ENCODE measurements around the gene RFLNA. TPM values are rescaled to one million over a fixed set of nuclear protein-coding genes. Genes with fewer than 3 reads are reported as not detected.

RFLNA gene
- total and polyA plus RNA-seq, 2 of the 4 experiments (the other 2 are of a cell fraction), result not detected

- Histone ChIP-seq H4K8ac (ENCODE audit: low read depth in 2 of 2, low read length in 2 of 2) (no peak overlapping the region), H3K36me3 (ENCODE audit: control insufficient read depth, insufficient read depth, low read length) (no peaks in the 10 kb centered on the region), H3K9me3 (ENCODE audit: control insufficient read depth, insufficient read depth, low read length) (no peaks in the 10 kb centered on the region), H2AK5ac (ENCODE audit: low read depth, low read length) (no peak overlapping the region), H3K9me1 (ENCODE audit: insufficient read depth, low read length) (no peaks in the 10 kb centered on the region), H3K4ac (ENCODE audit: low read depth, low read length) (no peak overlapping the region), H3K56ac (ENCODE audit: extremely low read depth, insufficient read depth, low read length) (no peak overlapping the region), H4K20me1 (ENCODE audit: insufficient read depth, low read length) (no peaks in the 10 kb centered on the region), H4K5ac (ENCODE audit: low read depth, low read length) (no peak overlapping the region), H3K27me3 (ENCODE audit: control insufficient read depth, insufficient read depth, low read length) (peaks cover 68% of the 10 kb centered on the region), H4K91ac (ENCODE audit: insufficient read depth, low read depth, low read length) (no peak overlapping the region), H2BK120ac (ENCODE audit: low read depth, low read length) (no peak overlapping the region), H2BK5ac (ENCODE audit: low read depth, low read length, poor library complexity, severe bottlenecking) (no peak overlapping the region), H3K4me1 (ENCODE audit: control insufficient read depth, insufficient read depth, low read length) (no peaks in the 10 kb centered on the region), H3K4me3 (ENCODE audit: insufficient read depth, low read depth, low read length) (no peak overlapping the region), H3K79me1 (ENCODE audit: low read depth in 1 of 2, low read length in 2 of 2) (no peaks in the 10 kb centered on the region), H2BK20ac (ENCODE audit: low read depth, low read length) (no peak overlapping the region), H3K27ac (ENCODE audit: insufficient read depth, low read length) (no peak overlapping the region), H3K23ac (ENCODE audit: low read depth, low read length) (no peak overlapping the region), H2AFZ (replicated peaks; ENCODE audit: low read length, poor library complexity) (no peak overlapping the region), H2AK9ac (replicated peaks; ENCODE audit: low read depth, low read length, poor library complexity) (no peak overlapping the region), H3K9ac (ENCODE audit: low read depth, low read length) (no peak overlapping the region), H3K18ac (ENCODE audit: low read depth, low read length) (no peak overlapping the region), H3K4me2 (ENCODE audit: low read depth, low read length) (no peak overlapping the region), H2BK15ac (ENCODE audit: low read depth, low read length) (no peak overlapping the region), H3K14ac (replicated peaks; ENCODE audit: low read depth, low read length) (no peak overlapping the region)
- BruUV-seq (replicated peaks), result no TSS peak
- TF ChIP-seq RAD21 (IDR thresholded peaks at IDR 0.05; ENCODE audit: low read length) (no peak), CTCF (conservative IDR thresholded peaks at IDR 0.05; ENCODE audit: low read depth, low read length) (no peak), CHD1 (IDR thresholded peaks at IDR 0.05; ENCODE audit: low read depth, low read length) (no peak), RFX5 (IDR thresholded peaks at IDR 0.05; ENCODE audit: low read depth, low read length) (no peak), ELK1 (IDR thresholded peaks at IDR 0.05; ENCODE audit: borderline replicate concordance, low read depth, low read length) (no peak), CEBPB (IDR thresholded peaks at IDR 0.05; ENCODE audit: low read depth, low read length) (no peak), MAZ (IDR thresholded peaks at IDR 0.05; ENCODE audit: borderline replicate concordance, low read depth, low read length) (no peak), POLR2A (IDR thresholded peaks at IDR 0.05; ENCODE audit: low read depth, low read length) (no peak), BHLHE40 (IDR thresholded peaks at IDR 0.05; ENCODE audit: low read depth, low read length) (no peak), RCOR1 (IDR thresholded peaks at IDR 0.05; ENCODE audit: insufficient replicate concordance, low read length) (no peak), MAFK (IDR thresholded peaks at IDR 0.05; ENCODE audit: low read depth, low read length) (no peak), FOS (IDR thresholded peaks at IDR 0.05; ENCODE audit: low read depth, low read length) (no peak), MXI1 (IDR thresholded peaks at IDR 0.05; ENCODE audit: borderline replicate concordance, low read depth, low read length) (no peak), NFE2L2 (IDR thresholded peaks at IDR 0.05; ENCODE audit: low read depth, low read length) (no peak), SMC3 (IDR thresholded peaks at IDR 0.05; ENCODE audit: low read depth, low read length) (no peak)
- TF ChIP-seq, protein P1, sequence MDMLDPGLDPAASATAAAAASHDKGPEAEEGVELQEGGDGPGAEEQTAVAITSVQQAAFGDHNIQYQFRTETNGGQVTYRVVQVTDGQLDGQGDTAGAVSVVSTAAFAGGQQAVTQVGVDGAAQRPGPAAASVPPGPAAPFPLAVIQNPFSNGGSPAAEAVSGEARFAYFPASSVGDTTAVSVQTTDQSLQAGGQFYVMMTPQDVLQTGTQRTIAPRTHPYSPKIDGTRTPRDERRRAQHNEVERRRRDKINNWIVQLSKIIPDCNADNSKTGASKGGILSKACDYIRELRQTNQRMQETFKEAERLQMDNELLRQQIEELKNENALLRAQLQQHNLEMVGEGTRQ (IDR thresholded peaks at IDR 0.05; ENCODE audit: low read depth, low read length), result no peak
- ChIA-PET POLR2A (ENCODE audit: unreplicated experiment) (no interaction called here), CTCF (no interaction called here)
- in situ Hi-C loops (cut with MboI; ENCODE audit: low sequenced_read_pairs), result no loop called here
- dilution Hi-C loops (cut with HindIII; ENCODE audit: low sequenced_read_pairs, unreplicated experiment), result no loop called here
- DNase-seq, result no peak
- ATAC-seq (ENCODE audit: low read depth), result no peak
- WGBS, 2 experiments (ENCODE audit: extremely low coverage in 2 of 2, insufficient read length in 1 of 2), result 77% methylated on average over 6 of the region's 10 CpGs; no CpG with 5 or more reads in 1 of the 2 experiments
- intact Hi-C loops (cut with micrococcal nuclease), result no loop called here
Measured at GRCh38 chr12:124254126-124254525, 40.8 kb upstream of the RFLNA start.

Data from IMR-90 (cell line).